ENCODE data around the gene DPP6. TPM values are rescaled to one million over a fixed set of nuclear protein-coding genes. Genes with fewer than 3 reads are reported as not detected.

The DPP6 gene
- total RNA-seq, 4 donors from 2014 or later, result 0.60 to 1.7 (median 1.6) TPM; not detected in 1

DNA sequence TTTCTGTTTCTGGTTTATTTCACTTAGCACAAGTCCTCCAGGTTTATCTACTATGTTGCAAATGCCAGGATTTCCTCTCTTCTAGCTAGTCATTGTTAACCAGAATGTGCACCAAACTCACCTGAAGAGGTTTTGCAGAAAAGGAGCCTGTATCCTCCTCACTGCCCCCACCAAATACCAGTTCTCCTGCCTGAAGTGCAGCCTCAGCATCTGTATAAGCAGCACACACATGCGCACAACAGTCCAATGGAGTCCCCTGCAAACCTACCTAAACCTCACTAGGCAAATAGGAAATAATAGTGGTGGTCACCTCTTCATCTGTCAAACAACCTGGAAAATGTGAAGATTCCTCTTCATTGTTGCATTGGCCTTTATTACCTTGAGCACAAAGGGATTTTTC is 712.9 kb downstream of the DPP6 start:
- Histone ChIP-seq H3K27me3 (no peaks in the 10 kb centered on the region), H3K36me3 (no peaks in the 10 kb centered on the region), H3K9me3 (peaks cover 0 to 9% (median 0%) of the 10 kb centered on the region in 4 donors), H3K4me1 (no peaks in the 10 kb centered on the region), H3K27ac (no peak overlapping the region), H3K4me3 (no peak overlapping the region)
- WGBS, 2 donors, result 100% methylated on average over 1 of the region's 1 CpG
- no peak for DNase-seq (ENCODE audit: low spot score in 2 of 2)
- TF ChIP-seq EP300 (IDR thresholded peaks at IDR 0.05), result no peak
- no peak for TF ChIP-seq POLR2A (IDR thresholded peaks at IDR 0.05)
- TF ChIP-seq, protein P1, sequence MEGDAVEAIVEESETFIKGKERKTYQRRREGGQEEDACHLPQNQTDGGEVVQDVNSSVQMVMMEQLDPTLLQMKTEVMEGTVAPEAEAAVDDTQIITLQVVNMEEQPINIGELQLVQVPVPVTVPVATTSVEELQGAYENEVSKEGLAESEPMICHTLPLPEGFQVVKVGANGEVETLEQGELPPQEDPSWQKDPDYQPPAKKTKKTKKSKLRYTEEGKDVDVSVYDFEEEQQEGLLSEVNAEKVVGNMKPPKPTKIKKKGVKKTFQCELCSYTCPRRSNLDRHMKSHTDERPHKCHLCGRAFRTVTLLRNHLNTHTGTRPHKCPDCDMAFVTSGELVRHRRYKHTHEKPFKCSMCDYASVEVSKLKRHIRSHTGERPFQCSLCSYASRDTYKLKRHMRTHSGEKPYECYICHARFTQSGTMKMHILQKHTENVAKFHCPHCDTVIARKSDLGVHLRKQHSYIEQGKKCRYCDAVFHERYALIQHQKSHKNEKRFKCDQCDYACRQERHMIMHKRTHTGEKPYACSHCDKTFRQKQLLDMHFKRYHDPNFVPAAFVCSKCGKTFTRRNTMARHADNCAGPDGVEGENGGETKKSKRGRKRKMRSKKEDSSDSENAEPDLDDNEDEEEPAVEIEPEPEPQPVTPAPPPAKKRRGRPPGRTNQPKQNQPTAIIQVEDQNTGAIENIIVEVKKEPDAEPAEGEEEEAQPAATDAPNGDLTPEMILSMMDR (IDR thresholded peaks at IDR 0.05), result no peak

DNA sequence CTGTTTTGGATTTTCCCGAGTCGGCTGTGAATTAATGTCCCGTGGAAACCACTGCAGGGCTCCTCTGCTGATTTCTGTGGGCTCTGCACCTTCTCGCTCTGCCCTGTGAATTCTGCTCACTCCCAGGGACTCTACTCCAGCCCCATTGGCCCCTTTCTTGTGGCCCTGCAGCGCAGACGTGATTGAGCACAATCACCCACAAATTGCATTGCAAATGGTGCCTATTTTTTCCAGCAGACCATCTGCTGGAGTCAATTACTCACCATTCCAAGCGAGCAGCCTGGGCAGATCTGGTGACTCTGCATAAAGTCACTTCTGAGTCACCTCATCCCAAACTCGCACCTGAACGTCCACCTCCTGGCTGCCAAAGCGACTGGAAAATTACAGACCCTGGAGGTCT is 714.9 kb downstream of the DPP6 start:
- 77 to 82% methylated on average over 10 of the region's 10 CpGs for WGBS, 2 donors
- H3K4me1 ChIP-seq, result no peaks in the 10 kb centered on the region
- no peak for DNase-seq (ENCODE audit: low spot score in 2 of 2)
- H3K36me3 ChIP-seq, result no peaks in the 10 kb centered on the region
- no peak overlapping the region for H3K4me3 ChIP-seq
- no peak overlapping the region for H3K27ac ChIP-seq
- peaks cover 0 to 16% (median 0%) of the 10 kb centered on the region in 4 donors for H3K9me3 ChIP-seq
- TF ChIP-seq EP300 (IDR thresholded peaks at IDR 0.05) (no peak), POLR2A (IDR thresholded peaks at IDR 0.05) (no peak)
- TF ChIP-seq, protein P1 (IDR thresholded peaks at IDR 0.05), result no peak
- no peaks in the 10 kb centered on the region for H3K27me3 ChIP-seq

- Histone ChIP-seq H3K4me3 (no peak overlapping the region), H3K9me3 (peaks cover 0 to 16% (median 0%) of the 10 kb centered on the region in 4 donors), H3K36me3 (no peaks in the 10 kb centered on the region), H3K27ac (no peak overlapping the region), H3K4me1 (no peaks in the 10 kb centered on the region), H3K27me3 (no peaks in the 10 kb centered on the region)
- TF ChIP-seq, protein P1 (IDR thresholded peaks at IDR 0.05), result no peak
- TF ChIP-seq POLR2A (IDR thresholded peaks at IDR 0.05), result no peak
- TF ChIP-seq EP300 (IDR thresholded peaks at IDR 0.05), result no peak
- 82 to 83% methylated on average over 9 of the region's 9 CpGs for WGBS, 2 donors
- DNase-seq (ENCODE audit: low spot score in 2 of 2), result no peak
Measured at GRCh38 chr7:154767821-154768415, 715.7 kb downstream of the DPP6 start.

GRCh38 chr7:154769001-154769400 is 716.8 kb downstream of the DPP6 start:
- no peaks in the 10 kb centered on the region for H3K27me3 ChIP-seq
- H3K27ac ChIP-seq, result no peak overlapping the region
- H3K9me3 ChIP-seq, result peaks cover 0 to 16% (median 0%) of the 10 kb centered on the region in 4 donors
- TF ChIP-seq, protein P1 (IDR thresholded peaks at IDR 0.05), result no peak
- TF ChIP-seq EP300 (IDR thresholded peaks at IDR 0.05), result no peak
- no peak for TF ChIP-seq POLR2A (IDR thresholded peaks at IDR 0.05)
- H3K36me3 ChIP-seq, result no peaks in the 10 kb centered on the region
- no peak overlapping the region for H3K4me3 ChIP-seq
- WGBS, 2 donors, result 64 to 72% methylated on average over 4 of the region's 4 CpGs
- no peaks in the 10 kb centered on the region for H3K4me1 ChIP-seq
- no peak for DNase-seq (ENCODE audit: low spot score in 2 of 2)

GRCh38 chr7:154769527-154769926 is 717.3 kb downstream of the DPP6 start:
- DNase-seq (ENCODE audit: low spot score in 2 of 2), result no peak
- TF ChIP-seq, protein P1 (IDR thresholded peaks at IDR 0.05), result no peak
- TF ChIP-seq EP300 (IDR thresholded peaks at IDR 0.05), result no peak
- TF ChIP-seq POLR2A (IDR thresholded peaks at IDR 0.05), result no peak
- H3K4me3 ChIP-seq, result no peak overlapping the region
- H3K36me3 ChIP-seq, result no peaks in the 10 kb centered on the region
- no peaks in the 10 kb centered on the region for H3K27me3 ChIP-seq
- 92 to 93% methylated on average over 7 of the region's 7 CpGs for WGBS, 2 donors
- H3K9me3 ChIP-seq, result peaks cover 0 to 16% (median 0%) of the 10 kb centered on the region in 4 donors
- no peak overlapping the region for H3K27ac ChIP-seq
- no peaks in the 10 kb centered on the region for H3K4me1 ChIP-seq

Measured in tibial nerve (tissue), 4 donors.